BLaER1 treated with 17β-estradiol and CSF1 and Interleukin-3, amounts not matched to agents 10 nM and 100 nM (cell line): ENCODE data around the gene ARHGAP27.

Experiments used
- H3K27ac ChIP-seq, 11 experiments: shearing (Covaris generic); formaldehyde crosslinking; 2 replicates each; pipeline ENCODE4 v1.8.1; 2022
- H3K27me3 ChIP-seq, 11 experiments: shearing (Covaris generic); formaldehyde crosslinking; 2 replicates each; pipeline ENCODE4 v1.8.1; 2022
- H3K36me3 ChIP-seq, 11 experiments: shearing (Covaris generic); formaldehyde crosslinking; 2 replicates each; pipeline ENCODE4 v1.8.1; 2022
- H3K4me1 ChIP-seq, 10 experiments: shearing (Covaris generic); formaldehyde crosslinking; 2 replicates each; pipeline ENCODE4 v1.8.1; 2022
- H3K4me2 ChIP-seq, 11 experiments: shearing (Covaris generic); formaldehyde crosslinking; 2 replicates each; pipeline ENCODE4 v1.8.1; 2022
- H3K4me3 ChIP-seq, 10 experiments: shearing (Covaris generic); formaldehyde crosslinking; 2 replicates each; pipeline ENCODE4 v1.8.1; 2022
- H3K9ac ChIP-seq, 11 experiments: shearing (Covaris generic); formaldehyde crosslinking; 2 replicates each; pipeline ENCODE4 v1.8.1; 2022
- H3K9me3 ChIP-seq, 11 experiments: shearing (Covaris generic); formaldehyde crosslinking; replicated peaks in 1 of 11; 2 replicates each; pipeline ENCODE4 v1.8.1; 2022
- H4K20me1 ChIP-seq, 11 experiments: shearing (Covaris generic); formaldehyde crosslinking; 2 replicates each; pipeline ENCODE4 v1.8.1; 2022
- Cebpa-rat ChIP-seq, 11 experiments: shearing (Covaris generic); IDR thresholded peaks; 2 replicates each; pipeline ENCODE4 v1.8.1; 2022

Gene ARHGAP27

GRCh38 chr17:45397796-45398195 is 34.9 kb downstream of the ARHGAP27 start:
- Histone ChIP-seq H3K4me2 (no peak overlapping the region), H3K9me3 (no peaks in the 10 kb centered on the region), H3K4me3 (no peak overlapping the region), H3K27me3 (no peaks in the 10 kb centered on the region), H3K27ac (no peak overlapping the region), H3K36me3 (peaks cover 74 to 96% (median 93%) of the 10 kb centered on the region in 11 experiments), H3K4me1 (peaks cover 12 to 42% (median 34%) of the 10 kb centered on the region in 10 experiments; a peak in 19 of 20 replicates), H4K20me1 (peaks cover 0 to 97% (median 37%) of the 10 kb centered on the region in 11 experiments; a peak in 17 of 22 replicates), H3K9ac (no peak overlapping the region)
- no peak for TF ChIP-seq Cebpa-rat (IDR thresholded peaks at IDR 0.05)

GRCh38 chr17:45396496-45397205 is 36.0 kb downstream of the ARHGAP27 start:
- no peak overlapping the region for H3K27ac ChIP-seq
- H3K4me1 ChIP-seq = peaks cover 12 to 42% (median 31%) of the 10 kb centered on the region in 10 experiments; a peak in 19 of 20 replicates

GRCh38 chr17:45395569-45396415 is 36.9 kb downstream of the ARHGAP27 start:
- Histone ChIP-seq H4K20me1 (peaks cover 0 to 87% (median 32%) of the 10 kb centered on the region in 11 experiments; a peak in 16 of 22 replicates), H3K9me3 (no peaks in the 10 kb centered on the region), H3K4me3 (no peak overlapping the region), H3K4me1 (peaks cover 12 to 42% (median 33%) of the 10 kb centered on the region in 10 experiments; a peak in 19 of 20 replicates), H3K36me3 (peaks cover 54 to 76% (median 73%) of the 10 kb centered on the region in 11 experiments), H3K4me2 (peak overlapping the region; percentile 22 to 72 (median 55); a peak in 16 of 22 replicates), H3K27ac (no peak overlapping the region), H3K9ac (0 out of 22 replicates have a peak overlapping the region, but pooled peaks of 1 of the 11 experiments have one; percentile 45), H3K27me3 (no peaks in the 10 kb centered on the region)
- no peak for TF ChIP-seq Cebpa-rat (IDR thresholded peaks at IDR 0.05)

More at GRCh38 chr17:45396496-45397205, 36.0 kb downstream of the ARHGAP27 start:
- H3K9me3 ChIP-seq = no peaks in the 10 kb centered on the region
- no peaks in the 10 kb centered on the region for H3K27me3 ChIP-seq
- no peak for TF ChIP-seq Cebpa-rat (IDR thresholded peaks at IDR 0.05)
- H4K20me1 ChIP-seq = peaks cover 0 to 91% (median 32%) of the 10 kb centered on the region in 11 experiments; a peak in 16 of 22 replicates
- no peak overlapping the region for H3K9ac ChIP-seq
- H3K36me3 ChIP-seq = peaks cover 62 to 84% (median 81%) of the 10 kb centered on the region in 11 experiments
- no peak overlapping the region for H3K4me2 ChIP-seq
- H3K4me3 ChIP-seq = no peak overlapping the region

GRCh38 chr17:45394913-45395568 is 37.6 kb downstream of the ARHGAP27 start:
- TF ChIP-seq Cebpa-rat (IDR thresholded peaks at IDR 0.05) = no peak
- H3K4me2 ChIP-seq = peak overlapping the region; percentile 22 to 72 (median 55); a peak in 21 of 22 replicates

GRCh38 chr17:45394564-45394912 is 38.1 kb downstream of the ARHGAP27 start:
- no peak overlapping the region for H3K4me3 ChIP-seq
- H3K27me3 ChIP-seq = no peaks in the 10 kb centered on the region
- peaks cover 41 to 63% (median 60%) of the 10 kb centered on the region in 11 experiments for H3K36me3 ChIP-seq
- peaks cover 12 to 43% (median 33%) of the 10 kb centered on the region in 10 experiments; a peak in 19 of 20 replicates for H3K4me1 ChIP-seq
- no peak for TF ChIP-seq Cebpa-rat (IDR thresholded peaks at IDR 0.05)
- peak overlapping the region in 8 of 11 experiments; percentile 6 to 45 (median 35); a peak in 11 of 22 replicates for H3K9ac ChIP-seq
- H3K9me3 ChIP-seq = no peaks in the 10 kb centered on the region
- peak overlapping the region; percentile 22 to 72 (median 55); a peak in 20 of 22 replicates for H3K4me2 ChIP-seq
- H4K20me1 ChIP-seq = peaks cover 0 to 76% (median 32%) of the 10 kb centered on the region in 11 experiments; a peak in 15 of 22 replicates
- H3K27ac ChIP-seq = peak overlapping the region in 6 of 11 experiments; percentile 14 to 62 (median 39); a peak in 9 of 22 replicates

More at GRCh38 chr17:45394913-45395568, 37.6 kb downstream of the ARHGAP27 start:
- H3K36me3 ChIP-seq = peaks cover 46 to 68% (median 65%) of the 10 kb centered on the region in 11 experiments
- H3K27ac ChIP-seq = peak overlapping the region in 6 of 11 experiments; percentile 14 to 62 (median 39); a peak in 9 of 22 replicates
- peak overlapping the region in 8 of 11 experiments; percentile 6 to 45 (median 35); a peak in 10 of 22 replicates for H3K9ac ChIP-seq
- H3K4me1 ChIP-seq = peaks cover 12 to 42% (median 33%) of the 10 kb centered on the region in 10 experiments; a peak in 19 of 20 replicates
- H3K9me3 ChIP-seq = no peaks in the 10 kb centered on the region
- no peaks in the 10 kb centered on the region for H3K27me3 ChIP-seq
- H4K20me1 ChIP-seq = peaks cover 0 to 79% (median 32%) of the 10 kb centered on the region in 11 experiments; a peak in 16 of 22 replicates
- H3K4me3 ChIP-seq = no peak overlapping the region

- H3K27ac ChIP-seq = peak overlapping the region in 2 of 11 experiments; percentile 42 to 62; a peak in 2 of 22 replicates
- peak overlapping the region in 6 of 11 experiments; percentile 44 to 72 (median 58); a peak in 10 of 22 replicates for H3K4me2 ChIP-seq
- no peak for TF ChIP-seq Cebpa-rat (IDR thresholded peaks at IDR 0.05)
These were observed 38.6 kb downstream of the ARHGAP27 start for GRCh38 chr17:45394091-45394490.

GRCh38 chr17:45393411-45393810 is 39.3 kb downstream of the ARHGAP27 start:
- no peak overlapping the region for H3K4me3 ChIP-seq
- peaks cover 17 to 54% (median 38%) of the 10 kb centered on the region in 10 experiments; a peak in 19 of 20 replicates for H3K4me1 ChIP-seq
- peaks cover 32 to 52% (median 49%) of the 10 kb centered on the region in 11 experiments for H3K36me3 ChIP-seq
- peaks cover 0 to 64% (median 29%) of the 10 kb centered on the region in 11 experiments; a peak in 15 of 22 replicates for H4K20me1 ChIP-seq
- H3K9me3 ChIP-seq = no peaks in the 10 kb centered on the region
- no peak overlapping the region for H3K4me2 ChIP-seq
- no peak overlapping the region for H3K9ac ChIP-seq
- no peaks in the 10 kb centered on the region for H3K27me3 ChIP-seq
- TF ChIP-seq Cebpa-rat (IDR thresholded peaks at IDR 0.05) = no peak
- H3K27ac ChIP-seq = no peak overlapping the region

More at GRCh38 chr17:45394091-45394490, 38.6 kb downstream of the ARHGAP27 start:
- peaks cover 38 to 59% (median 56%) of the 10 kb centered on the region in 11 experiments for H3K36me3 ChIP-seq
- peaks cover 0 to 71% (median 32%) of the 10 kb centered on the region in 11 experiments; a peak in 15 of 22 replicates for H4K20me1 ChIP-seq
- H3K9me3 ChIP-seq = no peaks in the 10 kb centered on the region
- H3K9ac ChIP-seq = peak overlapping the region in 7 of 11 experiments; percentile 4 to 45 (median 33); a peak in 5 of 22 replicates
- H3K4me3 ChIP-seq = no peak overlapping the region
- peaks cover 16 to 47% (median 33%) of the 10 kb centered on the region in 10 experiments; a peak in 19 of 20 replicates for H3K4me1 ChIP-seq
- H3K27me3 ChIP-seq = no peaks in the 10 kb centered on the region

- no peak overlapping the region for H3K9ac ChIP-seq
- H3K4me3 ChIP-seq = no peak overlapping the region
- H3K4me2 ChIP-seq = peak overlapping the region in 8 of 11 experiments; percentile 27 to 68 (median 57); a peak in 13 of 22 replicates
- peaks cover 17 to 37% (median 34%) of the 10 kb centered on the region in 11 experiments for H3K36me3 ChIP-seq
- no peak overlapping the region for H3K27ac ChIP-seq
- peaks cover 17 to 57% (median 41%) of the 10 kb centered on the region in 10 experiments; a peak in 19 of 20 replicates for H3K4me1 ChIP-seq
- H3K27me3 ChIP-seq = no peaks in the 10 kb centered on the region
- H3K9me3 ChIP-seq = no peaks in the 10 kb centered on the region
- no peak for TF ChIP-seq Cebpa-rat (IDR thresholded peaks at IDR 0.05)
- H4K20me1 ChIP-seq = peaks cover 0 to 49% (median 20%) of the 10 kb centered on the region in 11 experiments; a peak in 15 of 22 replicates
These were observed 40.8 kb downstream of the ARHGAP27 start for GRCh38 chr17:45391918-45392317.
